GM15510 (cell line): Measurements from ENCODE around the gene IRS2.

Experiments
- POLR2A ChIP-seq: IDR thresholded peaks from 3 replicates; pipeline ENCODE4 v1.6.1; 2011; ENCODE audit warnings: borderline replicate concordance; ENCODE audit not compliant: insufficient read length; ENCODE audit errors: extremely low read depth

The IRS2 gene

GRCh38 chr13:109756778-109757177, 29.6 kb downstream of the IRS2 start:
- TF ChIP-seq POLR2A, result no peak

DNA sequence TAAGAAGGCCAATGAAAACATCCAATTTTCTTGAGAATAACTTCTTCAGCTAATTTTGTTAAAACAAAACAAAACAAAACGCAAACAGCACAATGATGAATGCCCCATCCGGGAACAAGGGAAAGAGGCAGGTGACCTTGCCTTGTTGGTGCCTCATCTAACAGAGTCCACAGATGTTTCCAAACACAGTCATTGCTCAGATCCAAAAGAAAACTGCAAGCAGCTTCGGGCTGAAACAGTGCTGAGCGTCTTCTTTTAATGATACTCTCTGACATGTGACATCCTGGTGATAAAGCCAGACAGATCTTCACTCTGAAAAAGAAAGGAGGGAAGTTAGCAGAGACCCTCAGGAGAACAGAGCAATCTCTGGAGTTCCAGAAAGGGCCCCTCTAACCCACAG, 30.4 kb downstream of the IRS2 start:
- TF ChIP-seq POLR2A, result no peak

DNA sequence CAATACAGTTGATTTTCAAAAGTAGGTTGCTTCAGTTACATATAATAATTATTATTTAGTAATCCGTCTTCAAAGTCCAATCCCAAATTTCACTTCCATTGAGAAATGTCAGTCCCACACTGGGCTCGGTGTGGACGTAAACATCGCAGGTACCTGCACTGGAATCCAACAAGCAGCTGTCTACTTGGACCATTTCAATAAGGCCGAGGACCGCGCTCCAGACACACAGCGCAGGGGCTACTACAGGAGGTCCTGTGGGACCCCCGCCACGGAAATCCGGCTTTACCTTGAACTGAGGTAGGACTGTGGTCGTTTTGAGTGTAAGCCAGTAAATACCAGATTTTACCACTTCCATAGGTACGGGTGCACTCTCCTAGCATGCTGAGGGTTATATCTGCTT, 30.8 kb downstream of the IRS2 start:
- no peak for TF ChIP-seq POLR2A

- TF ChIP-seq POLR2A, result no peak
These were observed 34.9 kb downstream of the IRS2 start for GRCh38 chr13:109751477-109751876.

DNA sequence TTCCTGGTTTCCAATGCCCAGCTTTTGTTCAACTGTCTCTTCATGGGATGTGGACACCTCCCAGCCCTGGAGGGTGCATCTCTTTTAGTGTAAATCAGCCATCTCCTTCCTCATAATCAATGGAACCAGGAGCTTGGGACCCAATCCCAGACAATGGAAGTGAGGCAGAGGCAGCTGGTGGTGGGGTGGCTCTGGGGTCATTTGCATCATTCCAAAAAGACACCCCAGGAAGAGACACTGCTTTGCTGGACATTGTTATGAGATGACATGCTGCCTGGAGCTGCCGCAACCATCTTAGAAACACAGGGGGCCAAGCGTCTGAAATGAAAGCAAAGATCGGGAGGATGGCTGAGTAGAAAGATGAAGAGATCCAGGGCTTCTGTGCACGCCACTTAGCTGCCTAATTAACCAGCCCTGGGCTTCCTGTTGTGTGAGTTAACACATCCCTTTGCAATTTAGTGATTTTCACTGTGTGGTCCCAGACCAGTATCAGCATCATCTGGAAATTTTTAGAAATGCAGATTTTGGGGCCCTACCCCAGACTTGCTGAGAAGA, 36.1 kb downstream of the IRS2 start:
- TF ChIP-seq POLR2A, result no peak

GRCh38 chr13:109749365-109749764, 37.0 kb downstream of the IRS2 start:
- TF ChIP-seq POLR2A, result no peak

GRCh38 chr13:109748677-109749076, 37.7 kb downstream of the IRS2 start:
- TF ChIP-seq POLR2A, result no peak

GRCh38 chr13:109747524-109747923, 38.9 kb downstream of the IRS2 start:
- no peak for TF ChIP-seq POLR2A

- TF ChIP-seq POLR2A, result no peak
These were observed 40.0 kb downstream of the IRS2 start for GRCh38 chr13:109746364-109746763.

GRCh38 chr13:109745702-109746101, 40.7 kb downstream of the IRS2 start:
- TF ChIP-seq POLR2A, result no peak

- TF ChIP-seq POLR2A, result no peak
These were observed 41.3 kb downstream of the IRS2 start for GRCh38 chr13:109745060-109745459.

- no peak for TF ChIP-seq POLR2A
These were observed 41.8 kb downstream of the IRS2 start for GRCh38 chr13:109744512-109745051.

- no peak for TF ChIP-seq POLR2A
These were observed 42.5 kb downstream of the IRS2 start for GRCh38 chr13:109743706-109744453.

- TF ChIP-seq POLR2A, result no peak
These were observed 44.4 kb downstream of the IRS2 start for GRCh38 chr13:109741966-109742365.

DNA sequence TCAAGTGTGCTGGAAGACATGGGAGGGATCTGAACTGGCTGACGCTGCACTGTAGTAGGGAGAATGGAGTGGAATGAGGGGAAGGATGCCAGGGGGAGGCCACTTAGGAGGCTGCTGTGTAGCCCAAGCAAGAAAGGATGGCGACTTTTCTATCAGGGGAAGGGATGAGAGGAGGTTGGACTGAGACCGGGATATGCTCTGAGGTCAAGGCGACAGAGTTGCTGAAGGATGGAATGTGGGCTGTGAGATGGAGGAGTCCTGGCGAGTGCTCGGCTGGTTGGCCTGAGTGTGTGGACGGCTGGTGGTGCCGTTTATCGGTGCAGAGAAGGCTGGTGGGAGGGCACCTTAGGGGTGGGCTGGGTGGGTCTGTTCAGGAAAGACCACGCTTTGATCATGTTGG, 45.7 kb downstream of the IRS2 start:
- TF ChIP-seq POLR2A, result no peak

GRCh38 chr13:109740121-109740520, 46.3 kb downstream of the IRS2 start:
- TF ChIP-seq POLR2A, result no peak

GRCh38 chr13:109738298-109738746, 48.1 kb downstream of the IRS2 start:
- no peak for TF ChIP-seq POLR2A

DNA sequence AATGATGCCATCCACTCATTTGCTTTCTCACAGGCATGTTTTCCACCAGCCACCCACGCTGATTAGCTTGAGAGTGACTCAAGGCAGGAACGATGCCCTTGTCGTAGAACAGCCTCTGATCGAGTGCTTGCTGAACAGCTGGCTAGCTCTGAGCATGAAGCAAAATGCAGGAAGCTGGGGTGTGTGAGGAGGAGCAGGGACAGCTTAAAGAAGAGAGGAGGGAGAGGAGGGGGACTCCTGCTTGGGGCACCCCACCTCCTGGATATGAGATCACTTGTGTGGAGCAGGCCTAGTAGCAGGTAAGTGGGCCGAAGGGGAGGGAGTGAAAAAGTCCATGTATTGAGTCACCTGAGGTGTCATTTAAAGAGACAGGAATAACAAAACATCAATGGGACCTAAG, 48.8 kb downstream of the IRS2 start:
- no peak for TF ChIP-seq POLR2A
